ENCODE measurements around the gene DGKD. TPM values are rescaled to one million over a fixed set of nuclear protein-coding genes. Genes with fewer than 3 reads are reported as not detected.

Gene DGKD, protein sequence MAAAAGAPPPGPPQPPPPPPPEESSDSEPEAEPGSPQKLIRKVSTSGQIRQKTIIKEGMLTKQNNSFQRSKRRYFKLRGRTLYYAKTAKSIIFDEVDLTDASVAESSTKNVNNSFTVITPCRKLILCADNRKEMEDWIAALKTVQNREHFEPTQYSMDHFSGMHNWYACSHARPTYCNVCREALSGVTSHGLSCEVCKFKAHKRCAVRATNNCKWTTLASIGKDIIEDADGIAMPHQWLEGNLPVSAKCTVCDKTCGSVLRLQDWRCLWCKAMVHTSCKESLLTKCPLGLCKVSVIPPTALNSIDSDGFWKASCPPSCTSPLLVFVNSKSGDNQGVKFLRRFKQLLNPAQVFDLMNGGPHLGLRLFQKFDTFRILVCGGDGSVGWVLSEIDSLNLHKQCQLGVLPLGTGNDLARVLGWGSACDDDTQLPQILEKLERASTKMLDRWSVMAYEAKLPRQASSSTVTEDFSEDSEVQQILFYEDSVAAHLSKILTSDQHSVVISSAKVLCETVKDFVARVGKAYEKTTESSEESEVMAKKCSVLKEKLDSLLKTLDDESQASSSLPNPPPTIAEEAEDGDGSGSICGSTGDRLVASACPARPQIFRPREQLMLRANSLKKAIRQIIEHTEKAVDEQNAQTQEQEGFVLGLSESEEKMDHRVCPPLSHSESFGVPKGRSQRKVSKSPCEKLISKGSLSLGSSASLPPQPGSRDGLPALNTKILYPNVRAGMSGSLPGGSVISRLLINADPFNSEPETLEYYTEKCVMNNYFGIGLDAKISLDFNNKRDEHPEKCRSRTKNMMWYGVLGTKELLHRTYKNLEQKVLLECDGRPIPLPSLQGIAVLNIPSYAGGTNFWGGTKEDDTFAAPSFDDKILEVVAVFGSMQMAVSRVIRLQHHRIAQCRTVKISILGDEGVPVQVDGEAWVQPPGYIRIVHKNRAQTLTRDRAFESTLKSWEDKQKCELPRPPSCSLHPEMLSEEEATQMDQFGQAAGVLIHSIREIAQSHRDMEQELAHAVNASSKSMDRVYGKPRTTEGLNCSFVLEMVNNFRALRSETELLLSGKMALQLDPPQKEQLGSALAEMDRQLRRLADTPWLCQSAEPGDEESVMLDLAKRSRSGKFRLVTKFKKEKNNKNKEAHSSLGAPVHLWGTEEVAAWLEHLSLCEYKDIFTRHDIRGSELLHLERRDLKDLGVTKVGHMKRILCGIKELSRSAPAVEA
- polyA plus RNA-seq (ENCODE audit: insufficient read length in 12 of 12): 10 to 100 TPM in 11 of 12 donors, not detected in 1; 20.4 to 33.3 (median 25.0) TPM
- long read RNA-seq, donor 1: 0 reads
- long read RNA-seq, donor 2, full-length matches to known transcripts: 1 of 1 reads
- long read RNA-seq, donor 2, partial matches to known transcripts: 0 of 1 reads
- long read RNA-seq, donor 2, other reads (novel, unspliced or antisense): 0 of 1 reads
- long read RNA-seq, donor 3, full-length matches to known transcripts: 1 of 9 reads
- long read RNA-seq, donor 3, partial matches to known transcripts: 8 of 9 reads
- long read RNA-seq, donor 3, other reads (novel, unspliced or antisense): 0 of 9 reads
- long read RNA-seq, donor 4: 0 reads
- long read RNA-seq, donor 5: 0 reads
- long read RNA-seq, donor 6: 0 reads
- long read RNA-seq, donor 7: 0 reads
- long read RNA-seq, donor 8, full-length matches to known transcripts: 1 of 1 reads
- long read RNA-seq, donor 8, partial matches to known transcripts: 0 of 1 reads
- long read RNA-seq, donor 8, other reads (novel, unspliced or antisense): 0 of 1 reads
- long read RNA-seq, donor 9: 0 reads
- long read RNA-seq, donor 10, full-length matches to known transcripts: 5 of 5 reads
- long read RNA-seq, donor 10, partial matches to known transcripts: 0 of 5 reads
- long read RNA-seq, donor 10, other reads (novel, unspliced or antisense): 0 of 5 reads
- long read RNA-seq, donor 11, partial matches to known transcripts: 0 of 2 reads
- long read RNA-seq, donor 11, other reads (novel, unspliced or antisense): 0 of 2 reads

DNA sequence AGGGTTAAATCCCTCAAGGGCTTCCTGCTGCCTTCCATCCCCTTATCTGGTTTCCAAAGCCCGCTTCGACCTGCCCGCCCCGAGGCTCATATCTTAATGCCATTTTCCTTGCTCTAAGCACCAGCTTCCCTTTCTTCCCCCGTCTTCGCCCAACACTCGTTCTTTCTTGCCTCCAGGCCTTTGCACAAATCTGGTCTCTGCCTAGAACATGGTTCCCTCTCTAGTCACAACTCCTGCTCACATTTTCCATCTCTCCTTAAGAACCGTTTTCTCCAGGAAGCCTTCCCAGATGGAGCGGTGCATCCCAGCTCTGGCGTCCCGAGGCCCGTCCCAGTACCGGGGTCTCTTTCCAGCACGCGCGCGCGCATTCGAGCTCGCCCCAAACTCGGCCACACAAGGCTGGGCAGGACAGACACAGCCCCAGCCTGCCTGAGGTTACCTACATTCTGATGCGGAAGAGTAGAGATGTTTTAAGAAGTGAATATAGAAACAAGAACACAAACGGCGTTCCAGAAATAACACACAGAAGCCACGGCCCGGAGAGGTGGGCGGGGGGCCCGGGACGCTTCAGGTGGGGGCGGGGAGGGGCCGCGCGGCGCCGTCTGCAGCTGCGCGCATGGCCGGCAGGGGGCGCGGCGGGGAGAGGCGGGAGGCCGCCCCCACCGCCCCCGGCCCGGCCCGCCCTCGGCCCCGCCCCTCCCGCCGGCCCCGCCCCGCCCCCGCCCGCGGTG lies at the start of gene DGKD:
TSS of gene DGKD (plus strand) at position 726 of the 731 bp plus-strand sequence. CDS start 25 bp downstream, outside the sequence.
- DNase-seq: peak; percentile 59

DNA sequence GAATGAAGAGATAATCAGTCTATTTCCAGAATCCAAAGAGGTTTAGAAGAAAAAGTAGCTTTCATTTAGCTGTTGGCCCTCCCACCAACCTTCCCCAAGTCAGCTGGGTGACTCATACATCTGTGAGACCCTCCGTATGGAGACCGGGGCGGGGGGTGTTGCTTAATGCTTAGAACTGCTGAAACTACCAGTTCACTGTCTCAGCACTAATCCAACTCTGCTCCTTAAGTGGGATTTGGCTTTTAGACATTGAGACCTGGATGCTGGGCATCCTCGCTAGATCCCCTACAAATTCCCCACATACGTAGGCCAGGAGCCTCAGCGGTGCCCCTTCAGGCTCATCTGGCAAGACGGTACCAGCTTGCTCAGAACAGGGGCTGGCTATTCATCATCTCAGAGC lies 46.7 kb upstream of the DGKD start, which contains the start of gene SAG:
TSS of gene SAG (plus strand) at position 252 of the 400 bp plus-strand sequence. CDS start 1,374 bp downstream, outside the sequence.
- DNase-seq: no peak

DNA sequence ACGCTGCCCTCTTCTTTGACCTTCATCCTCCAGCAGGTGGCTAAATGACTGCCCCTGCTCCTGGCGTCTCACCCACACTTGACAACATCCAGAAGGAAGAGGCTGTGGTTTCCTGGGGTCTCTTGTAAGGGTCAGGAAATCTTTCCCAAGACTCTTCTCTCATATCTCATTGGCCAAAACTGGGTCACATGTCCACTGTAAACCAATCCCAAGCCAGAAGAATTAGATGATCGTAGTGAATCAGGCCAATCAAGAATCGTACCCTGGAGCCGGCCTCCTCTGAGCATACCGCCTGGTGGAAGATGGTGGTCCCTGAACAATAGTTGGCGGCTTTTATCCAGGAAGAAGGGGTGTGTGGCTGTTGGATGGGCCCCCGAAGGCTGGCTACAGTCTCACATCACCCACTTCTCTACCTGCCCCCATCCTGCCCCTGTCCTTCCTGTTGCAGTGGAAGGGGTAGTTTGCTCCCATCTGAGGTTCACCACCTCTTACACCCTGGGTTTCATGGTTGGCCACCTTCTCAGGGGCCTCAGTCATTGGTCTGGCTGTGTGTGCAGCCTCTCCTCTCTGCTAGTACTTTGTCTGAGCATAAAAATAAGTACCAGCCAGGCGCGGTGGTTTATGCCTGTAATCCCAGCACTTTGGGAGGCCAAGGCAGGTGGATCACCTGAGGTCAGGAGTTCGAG lies 42.9 kb upstream of the DGKD start:
- no peak for DNase-seq

DNA sequence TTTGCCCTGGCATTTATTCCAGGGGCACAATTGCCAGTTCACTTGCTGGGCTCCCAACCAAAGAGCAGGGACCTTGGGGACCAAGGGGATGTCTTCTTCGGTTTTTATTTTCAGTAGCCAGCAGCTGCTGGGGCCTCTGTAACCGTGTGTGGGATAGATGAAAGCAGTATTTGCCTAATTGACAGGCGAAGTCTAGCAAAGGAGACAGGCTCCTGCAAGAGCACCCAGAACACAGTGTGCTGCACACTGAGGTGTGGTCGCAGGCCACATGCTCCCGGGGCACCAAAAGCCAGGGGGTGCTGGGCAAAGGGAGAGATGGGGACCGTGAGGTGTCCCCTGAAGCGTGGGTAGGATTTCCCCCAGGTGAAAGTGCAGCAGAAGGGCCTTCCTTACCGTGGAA lies 41.4 kb upstream of the DGKD start:
- no peak for DNase-seq

DNA sequence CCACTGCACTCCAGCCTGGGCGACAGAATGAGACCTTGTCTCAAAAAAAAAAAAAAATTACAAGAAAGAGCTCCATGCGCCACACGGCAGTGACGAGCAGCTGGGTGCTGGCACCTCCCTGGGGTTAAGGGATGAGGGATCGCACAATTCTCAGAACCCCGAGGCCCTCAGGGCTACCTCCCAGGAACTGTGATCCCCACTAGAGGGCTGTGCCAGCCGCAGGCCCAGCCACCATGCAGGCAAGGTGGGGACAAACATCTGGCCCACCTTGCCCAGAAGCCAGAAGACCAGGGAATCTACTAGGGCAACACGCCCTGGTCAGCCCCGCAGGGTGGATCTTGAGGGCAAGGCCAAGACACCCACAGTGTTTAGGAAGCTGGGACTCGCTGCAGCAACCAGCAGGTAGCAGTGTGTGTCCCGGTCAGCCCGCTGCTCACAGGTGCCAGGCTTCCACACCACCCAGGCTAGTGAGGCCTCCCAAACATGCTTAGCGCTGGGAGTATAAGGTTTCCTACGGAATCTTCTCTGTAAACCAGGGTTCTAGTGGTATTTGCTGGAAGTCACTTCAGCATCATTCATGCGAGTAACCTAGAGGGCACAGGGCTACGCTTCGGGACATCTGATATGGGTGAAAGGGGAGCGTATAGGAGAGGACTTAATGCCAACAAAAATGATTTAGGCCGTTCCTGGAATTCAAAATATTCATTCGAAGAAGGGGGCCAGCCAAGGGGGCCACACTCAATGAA lies 39.9 kb upstream of the DGKD start:
- no peak for DNase-seq

DNA sequence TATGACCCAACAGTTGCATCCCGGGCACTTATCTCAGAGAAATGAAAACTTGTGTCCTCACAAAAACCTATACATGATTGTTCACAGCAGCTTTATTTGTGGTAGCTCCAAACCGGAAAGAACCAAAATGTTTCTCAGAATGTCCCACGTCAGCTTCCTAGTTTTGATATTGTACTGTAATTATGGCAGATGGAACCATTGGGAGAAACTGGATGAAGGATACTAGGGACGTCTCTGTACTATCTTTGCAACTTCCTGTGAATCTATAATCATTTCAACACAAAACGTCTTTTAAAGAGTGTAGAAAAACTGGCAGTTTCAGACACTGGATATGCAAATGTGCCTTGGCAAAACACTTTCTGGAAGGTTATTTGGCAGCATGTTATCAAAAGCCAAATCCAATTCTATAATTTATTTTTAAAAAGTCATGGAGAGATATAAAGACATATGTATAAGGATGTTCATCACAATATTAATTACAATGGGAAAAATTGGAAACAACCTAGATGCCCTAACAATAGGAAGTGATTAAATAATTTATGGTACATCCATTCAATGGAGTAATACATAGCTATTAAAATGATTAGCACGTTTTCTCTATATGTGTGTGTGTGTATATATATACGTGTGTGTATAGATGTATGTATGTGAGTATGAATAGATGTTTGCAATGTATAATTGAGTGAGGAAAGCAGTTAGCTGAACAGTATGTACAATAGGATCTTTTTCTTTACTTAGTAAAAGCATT lies 36.9 kb upstream of the DGKD start:
- DNase-seq: no peak

DNA sequence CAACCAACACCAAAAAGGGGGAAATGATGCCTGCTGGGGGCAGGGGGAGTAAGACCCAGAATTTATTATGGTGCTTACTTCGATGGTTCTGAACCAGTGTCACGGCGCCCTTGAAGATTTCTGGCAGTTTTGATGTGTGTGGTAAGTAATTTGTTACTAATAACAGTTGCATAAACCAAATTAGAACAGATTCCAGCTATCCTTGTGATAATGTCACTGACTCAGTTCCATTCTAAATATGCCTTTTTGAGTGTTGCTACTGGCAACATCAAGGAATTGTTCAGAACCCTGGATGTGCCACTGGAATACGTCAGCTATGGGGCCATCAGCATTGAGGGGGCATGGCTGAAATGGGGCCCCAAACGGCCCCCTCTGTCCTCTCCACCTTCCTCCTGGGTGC lies 35.0 kb upstream of the DGKD start:
- no peak for DNase-seq

DNA sequence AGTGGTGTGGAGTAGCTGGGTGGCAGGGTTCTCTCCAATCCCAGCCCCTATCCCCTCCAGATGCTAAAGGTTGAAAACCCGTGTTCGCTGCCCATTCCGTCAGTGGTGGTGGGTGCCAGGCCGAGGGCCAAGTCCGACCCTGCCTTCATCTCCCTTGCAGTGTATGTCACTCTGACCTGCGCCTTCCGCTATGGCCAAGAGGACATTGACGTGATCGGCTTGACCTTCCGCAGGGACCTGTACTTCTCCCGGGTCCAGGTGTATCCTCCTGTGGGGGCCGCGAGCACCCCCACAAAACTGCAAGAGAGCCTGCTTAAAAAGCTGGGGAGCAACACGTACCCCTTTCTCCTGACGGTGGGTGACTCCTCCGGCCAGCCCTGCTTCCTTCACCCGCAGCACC lies 33.8 kb upstream of the DGKD start:
- DNase-seq: no peak

DNA sequence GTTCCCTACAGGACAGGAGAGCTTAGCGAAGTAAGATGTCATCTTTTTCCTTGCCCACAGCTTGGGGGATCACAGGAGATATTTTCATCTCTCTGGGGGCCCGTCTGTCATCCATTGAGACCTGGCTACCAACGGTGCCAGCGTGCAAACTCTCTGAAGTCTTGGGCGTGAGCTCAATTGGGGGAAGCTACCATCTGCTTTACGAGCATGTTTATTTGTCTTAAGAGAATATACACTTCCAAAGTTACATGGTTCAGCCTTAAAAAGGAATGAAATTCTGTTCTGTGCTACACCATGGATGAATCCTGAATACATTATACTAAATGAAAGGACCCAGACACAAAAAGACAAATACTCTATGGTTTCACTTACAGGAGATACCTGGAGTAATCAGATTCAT lies 33.1 kb upstream of the DGKD start:
- DNase-seq: no peak

DNA sequence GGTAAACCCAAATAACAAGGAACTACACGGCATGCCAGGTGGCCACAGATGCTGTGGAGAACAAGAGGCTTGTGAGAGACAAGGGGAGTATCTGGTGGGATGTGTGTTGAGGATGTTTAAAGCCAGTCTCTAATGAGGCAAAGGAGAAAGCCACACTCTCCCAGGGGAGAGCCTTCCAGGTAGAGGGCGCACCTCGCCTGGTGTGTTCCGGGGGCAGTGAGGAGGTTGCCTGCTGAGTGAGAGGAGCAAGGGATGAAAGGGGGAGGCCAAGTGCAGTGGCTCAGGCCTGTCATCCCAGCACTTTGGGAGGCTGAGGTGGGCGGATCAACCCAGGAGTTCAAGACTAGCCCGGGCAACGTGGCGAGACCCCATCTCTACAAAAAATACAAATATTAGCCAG lies 30.4 kb upstream of the DGKD start:
- no peak for DNase-seq

DNA sequence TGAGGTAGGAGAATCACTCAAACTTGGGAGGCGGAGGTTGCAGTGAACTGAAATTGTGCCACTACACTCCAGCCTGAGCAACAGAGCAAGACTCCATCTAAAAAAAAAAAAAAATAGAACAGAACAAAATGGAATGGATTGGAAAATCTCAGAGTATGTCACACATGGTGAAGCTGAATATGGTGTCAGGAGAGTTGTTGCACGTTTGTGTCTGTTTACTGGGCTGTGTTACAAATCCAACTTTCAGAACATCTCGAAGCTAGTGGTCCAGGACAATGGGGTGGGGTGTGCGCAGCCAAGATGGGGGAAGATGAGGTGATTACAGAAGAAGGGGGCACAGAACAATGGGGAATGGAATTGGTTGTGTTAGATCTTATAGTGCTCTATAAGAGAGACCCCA lies 29.0 kb upstream of the DGKD start:
- no peak for DNase-seq

DNA sequence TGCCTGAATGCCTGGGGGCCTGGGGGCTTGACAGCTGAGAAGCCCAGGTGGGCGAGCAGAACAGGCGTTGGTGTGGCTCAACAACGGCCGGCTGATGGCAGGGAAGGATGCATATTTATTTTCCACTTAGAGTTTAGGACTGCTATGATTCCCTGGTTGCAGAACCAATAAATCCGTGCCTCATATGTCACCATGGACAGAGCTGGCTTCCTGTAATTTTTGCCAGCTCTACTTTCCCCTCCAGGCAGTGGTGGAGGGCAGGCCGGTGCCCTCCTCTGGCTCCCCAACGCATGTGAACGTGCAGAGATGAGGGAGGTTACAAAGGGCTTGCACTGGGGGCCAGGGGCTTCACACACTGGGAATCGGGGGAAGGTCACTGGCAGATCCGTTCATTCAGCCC lies 28.5 kb upstream of the DGKD start:
- DNase-seq: no peak

DNA sequence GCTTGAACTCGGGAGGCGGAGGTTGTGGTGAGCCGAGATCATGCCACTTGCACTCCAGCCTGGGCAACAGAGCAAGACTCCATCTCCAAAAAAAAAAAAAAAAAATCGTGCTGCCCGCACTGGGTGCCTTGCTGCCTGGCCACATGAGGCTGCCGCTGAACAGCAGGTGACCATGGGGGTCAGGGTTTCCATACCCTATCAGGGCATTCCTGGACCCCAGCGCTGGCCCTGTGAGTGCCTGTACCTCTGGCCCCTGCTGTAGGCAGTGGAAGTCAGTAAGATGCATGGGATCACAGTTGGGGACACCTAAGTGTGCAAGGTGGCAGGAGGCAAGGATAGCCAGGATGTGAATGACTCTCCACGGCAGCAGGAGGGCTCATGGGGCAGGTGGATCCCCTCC lies 27.8 kb upstream of the DGKD start:
- no peak for DNase-seq

DNA sequence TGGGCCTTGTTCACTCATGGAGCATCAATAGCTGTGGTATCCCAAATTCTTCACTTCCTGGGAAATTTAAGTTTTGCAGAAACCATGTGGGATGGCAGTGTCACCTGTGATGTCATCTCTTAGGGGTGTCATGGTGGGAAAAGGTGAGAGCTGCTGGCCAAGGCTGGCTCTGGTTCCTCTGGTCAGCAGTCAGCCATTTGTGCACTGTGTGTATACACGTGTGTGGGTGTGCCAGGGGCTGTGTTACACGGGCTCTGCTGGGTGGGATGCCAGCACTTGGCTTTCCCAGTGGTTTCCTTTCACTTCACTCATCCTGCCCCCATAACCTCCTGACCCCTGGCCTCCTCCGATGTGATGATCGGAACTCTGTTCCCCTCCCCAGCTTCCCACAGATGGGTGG lies 25.4 kb upstream of the DGKD start:
- DNase-seq: no peak

DNA sequence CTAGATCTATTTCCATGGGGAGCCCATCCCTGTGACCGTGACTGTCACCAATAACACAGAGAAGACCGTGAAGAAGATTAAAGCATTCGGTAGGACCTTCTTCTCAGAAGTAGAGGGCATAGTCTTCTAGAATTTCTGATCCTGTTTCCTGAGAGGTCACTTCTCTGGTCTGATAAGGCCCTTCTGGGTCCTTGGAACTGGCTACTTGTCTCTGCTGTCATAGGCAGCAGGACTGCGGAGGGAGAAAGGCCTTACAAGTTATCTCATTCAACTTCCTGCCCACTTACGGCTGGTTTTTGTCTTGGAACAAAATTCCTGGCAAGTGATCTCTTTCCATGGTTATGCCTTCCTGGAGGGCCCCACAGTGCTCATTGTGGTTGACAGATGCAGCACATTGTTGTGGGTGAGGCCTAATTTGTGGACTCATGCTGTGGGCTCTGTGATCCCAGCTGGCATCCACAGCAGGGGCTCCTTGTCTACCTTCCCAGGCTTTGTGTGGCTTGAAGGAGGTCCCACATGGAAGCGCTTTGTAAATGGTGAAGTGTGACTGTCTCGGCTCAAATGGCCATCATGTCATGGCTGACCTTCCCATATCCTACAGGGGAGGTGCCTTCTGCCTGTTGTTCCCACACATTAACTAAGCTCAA lies 24.7 kb upstream of the DGKD start:
- no peak for DNase-seq

DNA sequence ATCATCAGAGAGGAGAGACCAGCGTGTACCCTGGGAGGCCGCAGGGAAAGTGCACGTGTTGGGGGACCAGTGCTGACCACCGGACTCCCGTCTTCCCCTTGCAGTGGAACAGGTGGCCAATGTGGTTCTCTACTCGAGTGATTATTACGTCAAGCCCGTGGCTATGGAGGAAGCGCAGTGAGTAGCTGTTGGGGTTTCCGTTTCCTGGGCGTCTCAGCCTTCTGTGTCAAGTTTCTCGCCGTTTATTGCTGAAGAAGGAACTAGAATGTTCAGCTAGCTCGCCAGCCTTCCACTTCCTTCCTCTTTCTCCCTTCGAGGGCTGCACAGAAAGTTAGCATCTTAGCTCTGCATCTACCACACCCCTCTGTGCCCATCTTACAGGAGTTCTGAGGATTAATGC lies 22.8 kb upstream of the DGKD start:
- DNase-seq: peak; percentile 37

DNA sequence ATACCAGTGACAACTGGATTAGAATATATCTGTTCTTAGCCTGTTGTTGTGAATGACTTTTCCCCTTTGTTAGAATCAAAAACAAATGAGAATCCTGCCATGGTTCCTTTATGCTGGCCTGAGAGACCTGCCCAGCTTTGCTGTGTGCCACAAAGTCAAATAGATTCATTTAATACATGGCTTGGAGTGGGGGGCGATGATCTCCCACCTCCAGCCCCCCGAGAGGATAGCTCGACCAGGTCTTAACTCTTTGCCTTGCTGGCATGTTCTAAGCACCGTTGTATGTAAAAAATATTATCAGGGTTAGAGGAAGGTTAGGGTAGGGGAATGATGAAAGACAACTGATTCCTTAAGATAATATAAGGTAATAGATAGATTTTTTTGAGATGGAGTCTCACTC lies 22.2 kb upstream of the DGKD start:
- no peak for DNase-seq
